OCI-LY7 (cell line): ENCODE data around the gene ABCC11.

Experiments
- EZH2phosphoT487 ChIP-seq: fragments of 200-600 bp; sonication (generic); IDR thresholded peaks from 2 replicates; pipeline ENCODE4 v1.6.1; 2018; ENCODE audit warnings: low read depth, borderline replicate concordance, mild to moderate bottlenecking, mixed run types, antibody characterized with exemption, low read length, moderate library complexity, mixed read lengths
- TF ChIP-seq, protein P1 (sequence below): fragments of 200-600 bp; sonication (generic); conservative IDR thresholded peaks from 2 replicates; pipeline ENCODE4 v1.5.1; 2014; ENCODE audit warnings: mild to moderate bottlenecking, antibody characterized with exemption, low read length, moderate library complexity, mixed read lengths

DNA sequence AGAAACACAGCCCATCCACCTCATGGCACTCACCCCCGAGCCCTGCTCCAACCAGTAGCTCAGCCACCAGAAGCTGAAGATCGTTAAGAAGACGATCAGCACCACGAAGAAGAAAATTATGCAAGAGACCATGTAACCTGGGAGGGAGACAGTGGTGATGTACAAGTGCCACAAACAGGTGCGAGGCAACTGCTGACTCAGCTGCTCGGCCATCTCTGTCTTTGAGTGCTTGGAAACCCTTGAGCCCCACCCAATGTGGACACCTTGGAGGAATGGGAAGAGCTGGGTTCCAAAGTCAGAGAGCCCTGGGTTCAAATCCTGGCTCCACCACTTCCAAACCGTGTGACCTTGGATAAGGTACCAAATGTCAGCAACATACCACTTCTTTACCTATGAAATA lies 53.5 kb downstream of the ABCC11 start:
- TF ChIP-seq, protein P1, sequence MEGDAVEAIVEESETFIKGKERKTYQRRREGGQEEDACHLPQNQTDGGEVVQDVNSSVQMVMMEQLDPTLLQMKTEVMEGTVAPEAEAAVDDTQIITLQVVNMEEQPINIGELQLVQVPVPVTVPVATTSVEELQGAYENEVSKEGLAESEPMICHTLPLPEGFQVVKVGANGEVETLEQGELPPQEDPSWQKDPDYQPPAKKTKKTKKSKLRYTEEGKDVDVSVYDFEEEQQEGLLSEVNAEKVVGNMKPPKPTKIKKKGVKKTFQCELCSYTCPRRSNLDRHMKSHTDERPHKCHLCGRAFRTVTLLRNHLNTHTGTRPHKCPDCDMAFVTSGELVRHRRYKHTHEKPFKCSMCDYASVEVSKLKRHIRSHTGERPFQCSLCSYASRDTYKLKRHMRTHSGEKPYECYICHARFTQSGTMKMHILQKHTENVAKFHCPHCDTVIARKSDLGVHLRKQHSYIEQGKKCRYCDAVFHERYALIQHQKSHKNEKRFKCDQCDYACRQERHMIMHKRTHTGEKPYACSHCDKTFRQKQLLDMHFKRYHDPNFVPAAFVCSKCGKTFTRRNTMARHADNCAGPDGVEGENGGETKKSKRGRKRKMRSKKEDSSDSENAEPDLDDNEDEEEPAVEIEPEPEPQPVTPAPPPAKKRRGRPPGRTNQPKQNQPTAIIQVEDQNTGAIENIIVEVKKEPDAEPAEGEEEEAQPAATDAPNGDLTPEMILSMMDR = no peak
- no peak for TF ChIP-seq EZH2phosphoT487
